Karpas-422 (cell line): ENCODE measurements around the gene SNED1. TPM values are rescaled to one million over a fixed set of nuclear protein-coding genes. Genes with fewer than 3 reads are reported as not detected.
"Not testable (repeated sequence)": the region's sequence is repeated elsewhere in the genome, so short reads cannot be mapped to it uniquely, and the experiment has no call there.

Experiments used
- DNase-seq: peaks from one replicate; pipeline ENCODE4 v3.0.0-alpha.2; 2015
- H2AFZ ChIP-seq: fragments of 200-600 bp; sonication (generic); 2 replicates; pipeline ENCODE4 v1.6.1; 2014; ENCODE audit warnings: antibody characterized with exemption, low read length, mixed read lengths
- H3K27ac ChIP-seq: fragments of 200-600 bp; sonication (generic); 2 replicates; pipeline ENCODE4 v1.5.1; 2014; ENCODE audit warnings: mild to moderate bottlenecking, low read length, moderate library complexity
- H3K27me3 ChIP-seq: fragments of 200-600 bp; sonication (generic); 2 replicates; pipeline ENCODE4 v1.6.1; 2014; ENCODE audit warnings: low read length, mixed read lengths
- H3K36me3 ChIP-seq: fragments of 200-600 bp; sonication (generic); 2 replicates; pipeline ENCODE4 v1.6.1; 2014; ENCODE audit warnings: low read length, mixed read lengths; ENCODE audit not compliant: insufficient read depth
- H3K4me1 ChIP-seq: fragments of 200-600 bp; sonication (generic); 2 replicates; pipeline ENCODE4 v1.6.1; 2014; ENCODE audit warnings: mild to moderate bottlenecking, low read length, mixed read lengths
- H3K4me2 ChIP-seq: fragments of 200-600 bp; sonication (generic); 2 replicates; pipeline ENCODE4 v1.6.1; 2014; ENCODE audit warnings: low read length, low read depth, mild to moderate bottlenecking; ENCODE audit not compliant: poor library complexity, severe bottlenecking
- H3K4me3 ChIP-seq: fragments of 200-600 bp; sonication (generic); 2 replicates; pipeline ENCODE4 v1.5.1; 2014; ENCODE audit warnings: mild to moderate bottlenecking, antibody characterized with exemption, low read length, mixed read lengths
- H3K79me2 ChIP-seq: fragments of 200-600 bp; sonication (generic); 2 replicates; pipeline ENCODE4 v1.6.1; 2014; ENCODE audit warnings: mild to moderate bottlenecking, low read length, mixed read lengths
- H3K9ac ChIP-seq: fragments of 200-600 bp; sonication (generic); 2 replicates; pipeline ENCODE4 v1.6.0; 2014; ENCODE audit warnings: low read length
- H3K9me2 ChIP-seq: fragments of 200-600 bp; sonication (generic), shearing (Covaris generic); replicated peaks from 2 replicates; pipeline ENCODE4 v1.6.0; 2014; ENCODE audit warnings: mild to moderate bottlenecking, low read length, moderate library complexity; ENCODE audit not compliant: insufficient read depth
- H3K9me3 ChIP-seq: fragments of 300-700, 200-600 bp; sonication (generic); 2 replicates; pipeline ENCODE4 v1.6.1; 2014; ENCODE audit warnings: low read length, mixed read lengths
- H4K20me1 ChIP-seq: fragments of 200-600 bp; sonication (generic); 2 replicates; pipeline ENCODE4 v1.6.1; 2014; ENCODE audit warnings: mild to moderate bottlenecking, antibody characterized with exemption, low read length, low read depth; ENCODE audit not compliant: insufficient read depth
- total RNA-seq: library from RNA; depleted of rRNA; stranded (reverse); fragments of >200 nt; shearing (Covaris generic); gene quantifications from 2 replicates; pipeline ENCODE4 v1.2.3, GENCODE V29; 2014; ENCODE audit warnings: low replicate concordance

Gene SNED1
- total RNA-seq, 1 experiment from 2014 or later = 1.9 TPM

- Histone ChIP-seq H3K4me3 (no peak overlapping the region), H2AFZ (no peak overlapping the region), H3K27ac (no peak overlapping the region), H3K36me3 (no peaks in the 10 kb centered on the region), H3K9me2 (no peaks in the 10 kb centered on the region), H3K9ac (no peak overlapping the region), H4K20me1 (no peaks in the 10 kb centered on the region), H3K4me2 (no peak overlapping the region), H3K4me1 (no peaks in the 10 kb centered on the region), H3K9me3 (no peaks in the 10 kb centered on the region), H3K79me2 (no peaks in the 10 kb centered on the region), H3K27me3 (no peaks in the 10 kb centered on the region)
- DNase-seq = no peak
Measured at GRCh38 chr2:240968731-240969624, 29.4 kb upstream of the SNED1 start.

- no peak overlapping the region for H3K4me2 ChIP-seq
- H3K36me3 ChIP-seq = no peaks in the 10 kb centered on the region
- H3K9me2 ChIP-seq = no peaks in the 10 kb centered on the region
- no peaks in the 10 kb centered on the region for H4K20me1 ChIP-seq
- H2AFZ ChIP-seq = no peak overlapping the region
- H3K4me3 ChIP-seq = no peak overlapping the region
- H3K27me3 ChIP-seq = no peaks in the 10 kb centered on the region
- H3K27ac ChIP-seq = no peak overlapping the region
- no peak overlapping the region for H3K9ac ChIP-seq
- DNase-seq = no peak
- no peaks in the 10 kb centered on the region for H3K4me1 ChIP-seq
- no peaks in the 10 kb centered on the region for H3K9me3 ChIP-seq
- H3K79me2 ChIP-seq = no peaks in the 10 kb centered on the region
Measured at GRCh38 chr2:240970104-240970503, 28.3 kb upstream of the SNED1 start.

- H3K27me3 ChIP-seq = no peaks in the 10 kb centered on the region
- no peak overlapping the region for H2AFZ ChIP-seq
- H3K9ac ChIP-seq = no peak overlapping the region
- H3K9me2 ChIP-seq = no peaks in the 10 kb centered on the region
- H3K27ac ChIP-seq = no peak overlapping the region
- no peaks in the 10 kb centered on the region for H3K79me2 ChIP-seq
- H4K20me1 ChIP-seq = no peaks in the 10 kb centered on the region
- no peak for DNase-seq
- no peaks in the 10 kb centered on the region for H3K4me1 ChIP-seq
- H3K9me3 ChIP-seq = no peaks in the 10 kb centered on the region
- H3K4me2 ChIP-seq = no peak overlapping the region
- H3K4me3 ChIP-seq = no peak overlapping the region
- no peaks in the 10 kb centered on the region for H3K36me3 ChIP-seq
Measured at GRCh38 chr2:240970816-240971215, 27.6 kb upstream of the SNED1 start.

GRCh38 chr2:240972201-240972600 lies 26.2 kb upstream of the SNED1 start:
- no peaks in the 10 kb centered on the region for H4K20me1 ChIP-seq
- H3K4me1 ChIP-seq = no peaks in the 10 kb centered on the region
- no peak overlapping the region for H3K4me3 ChIP-seq
- H3K27me3 ChIP-seq = no peaks in the 10 kb centered on the region
- no peaks in the 10 kb centered on the region for H3K79me2 ChIP-seq
- H3K27ac ChIP-seq = no peak overlapping the region
- H2AFZ ChIP-seq = no peak overlapping the region
- H3K9ac ChIP-seq = no peak overlapping the region
- DNase-seq = no peak
- H3K9me3 ChIP-seq = no peaks in the 10 kb centered on the region
- no peaks in the 10 kb centered on the region for H3K9me2 ChIP-seq
- no peak overlapping the region for H3K4me2 ChIP-seq
- no peaks in the 10 kb centered on the region for H3K36me3 ChIP-seq

GRCh38 chr2:240972636-240973521 lies 25.5 kb upstream of the SNED1 start:
- Histone ChIP-seq H3K27ac (no peak overlapping the region), H3K36me3 (no peaks in the 10 kb centered on the region), H3K79me2 (no peaks in the 10 kb centered on the region), H3K27me3 (no peaks in the 10 kb centered on the region), H3K4me3 (no peak overlapping the region), H3K9me2 (no peaks in the 10 kb centered on the region), H3K9ac (no peak overlapping the region), H3K4me1 (no peaks in the 10 kb centered on the region), H4K20me1 (no peaks in the 10 kb centered on the region), H2AFZ (no peak overlapping the region), H3K4me2 (no peak overlapping the region), H3K9me3 (no peaks in the 10 kb centered on the region)
- no peak for DNase-seq

GRCh38 chr2:240974771-240975572 lies 23.4 kb upstream of the SNED1 start:
- Histone ChIP-seq H3K27ac (no peak overlapping the region), H3K9ac (no peak overlapping the region), H3K27me3 (no peaks in the 10 kb centered on the region), H4K20me1 (no peaks in the 10 kb centered on the region), H3K9me3 (no peaks in the 10 kb centered on the region), H3K79me2 (no peaks in the 10 kb centered on the region), H3K4me3 (no peak overlapping the region), H3K4me1 (no peaks in the 10 kb centered on the region), H3K9me2 (no peaks in the 10 kb centered on the region), H3K4me2 (no peak overlapping the region), H3K36me3 (no peaks in the 10 kb centered on the region), H2AFZ (no peak overlapping the region)
- no peak for DNase-seq

- not testable (repeated sequence) for H2AFZ ChIP-seq, H4K20me1 ChIP-seq, H3K9me2 ChIP-seq, DNase-seq, H3K27ac ChIP-seq, H3K27me3 ChIP-seq, H3K4me2 ChIP-seq, H3K36me3 ChIP-seq, H3K4me1 ChIP-seq, H3K4me3 ChIP-seq, H3K9ac ChIP-seq, H3K9me3 ChIP-seq, H3K79me2 ChIP-seq
Measured at GRCh38 chr2:240975903-240976302, 22.5 kb upstream of the SNED1 start.

GRCh38 chr2:240981280-240981679 lies 17.1 kb upstream of the SNED1 start:
- Histone ChIP-seq H3K27me3 (no peaks in the 10 kb centered on the region), H3K9me3 (no peaks in the 10 kb centered on the region), H3K9ac (no peak overlapping the region), H3K4me2 (no peak overlapping the region), H3K9me2 (no peaks in the 10 kb centered on the region), H4K20me1 (no peaks in the 10 kb centered on the region), H3K79me2 (no peaks in the 10 kb centered on the region), H3K27ac (no peak overlapping the region), H3K4me3 (no peak overlapping the region), H3K36me3 (no peaks in the 10 kb centered on the region), H2AFZ (no peak overlapping the region), H3K4me1 (no peaks in the 10 kb centered on the region)
- DNase-seq = no peak
